ENCODE measurements around the gene PJA1. TPM values are rescaled to one million over a fixed set of nuclear protein-coding genes. Genes with fewer than 3 reads are reported as not detected.

The PJA1 gene
- total and polyA plus RNA-seq, 12 donors = 4.7 to 49.6 (median 23.4) TPM

DNA sequence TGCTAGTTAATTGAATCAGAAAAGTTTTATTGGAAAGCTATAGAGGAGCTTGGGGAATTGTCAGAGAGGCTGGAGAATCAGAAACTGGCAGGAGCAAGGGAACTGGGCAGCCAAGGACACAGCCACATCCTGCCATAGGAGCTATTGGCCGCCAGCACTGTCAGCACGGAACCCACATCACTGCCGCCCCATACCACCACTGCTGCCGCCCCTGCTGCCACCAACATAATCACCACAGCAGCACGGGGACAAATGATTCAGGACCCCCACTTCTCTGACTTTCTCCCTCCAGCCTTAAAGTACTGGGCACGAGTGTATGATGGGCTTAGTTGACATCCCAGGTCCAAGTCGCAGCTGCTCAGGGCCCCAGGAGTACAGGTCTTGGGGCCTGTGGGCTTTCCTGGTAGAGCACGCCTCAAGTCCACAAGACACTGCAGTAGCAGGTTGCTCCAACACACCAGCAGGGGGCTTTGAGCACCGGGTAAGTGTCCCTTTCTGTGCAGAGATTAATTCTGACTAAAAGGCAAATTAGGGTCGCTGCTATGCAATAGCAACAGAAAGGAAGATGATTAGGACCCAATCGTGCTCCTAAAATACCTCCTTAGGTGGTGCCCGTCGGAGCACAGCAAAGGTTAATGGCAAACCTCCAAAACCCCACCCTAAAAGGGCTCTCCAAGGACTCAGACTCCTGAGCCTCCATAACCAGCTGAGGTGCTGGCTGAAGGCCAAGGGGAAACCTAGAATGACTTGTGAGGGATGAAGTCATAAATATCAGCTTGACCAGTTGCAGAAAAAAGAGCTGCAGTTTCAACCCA, 6.9 kb downstream of the PJA1 start:
- no peak overlapping the region for H3K27ac ChIP-seq
- 13 to 53% (median 38%) methylated on average over 3 to 13 of the region's 13 CpGs for WGBS, 4 donors
- DNase-seq = peak; percentile 39 to 83 (median 60)
- no peaks in the 10 kb centered on the region for H3K9me3 ChIP-seq (replicated peaks in 1 of 3)
- H3K27me3 ChIP-seq = peaks cover 13% of the 10 kb centered on the region
- TF ChIP-seq POLR2A (IDR thresholded peaks at IDR 0.05) = no peak
- TF ChIP-seq, protein P1, sequence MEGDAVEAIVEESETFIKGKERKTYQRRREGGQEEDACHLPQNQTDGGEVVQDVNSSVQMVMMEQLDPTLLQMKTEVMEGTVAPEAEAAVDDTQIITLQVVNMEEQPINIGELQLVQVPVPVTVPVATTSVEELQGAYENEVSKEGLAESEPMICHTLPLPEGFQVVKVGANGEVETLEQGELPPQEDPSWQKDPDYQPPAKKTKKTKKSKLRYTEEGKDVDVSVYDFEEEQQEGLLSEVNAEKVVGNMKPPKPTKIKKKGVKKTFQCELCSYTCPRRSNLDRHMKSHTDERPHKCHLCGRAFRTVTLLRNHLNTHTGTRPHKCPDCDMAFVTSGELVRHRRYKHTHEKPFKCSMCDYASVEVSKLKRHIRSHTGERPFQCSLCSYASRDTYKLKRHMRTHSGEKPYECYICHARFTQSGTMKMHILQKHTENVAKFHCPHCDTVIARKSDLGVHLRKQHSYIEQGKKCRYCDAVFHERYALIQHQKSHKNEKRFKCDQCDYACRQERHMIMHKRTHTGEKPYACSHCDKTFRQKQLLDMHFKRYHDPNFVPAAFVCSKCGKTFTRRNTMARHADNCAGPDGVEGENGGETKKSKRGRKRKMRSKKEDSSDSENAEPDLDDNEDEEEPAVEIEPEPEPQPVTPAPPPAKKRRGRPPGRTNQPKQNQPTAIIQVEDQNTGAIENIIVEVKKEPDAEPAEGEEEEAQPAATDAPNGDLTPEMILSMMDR (IDR thresholded peaks at IDR 0.05) = peak in 5 of 6 experiments; percentile 21 to 43 (median 37)
- intact Hi-C loops (cut with DNase I) = no loop called here
- H3K4me3 ChIP-seq = no peak overlapping the region
- H3K36me3 ChIP-seq (replicated peaks in 1 of 2) = no peaks in the 10 kb centered on the region
- H3K4me1 ChIP-seq (replicated peaks in 1 of 2) = no peaks in the 10 kb centered on the region

DNA sequence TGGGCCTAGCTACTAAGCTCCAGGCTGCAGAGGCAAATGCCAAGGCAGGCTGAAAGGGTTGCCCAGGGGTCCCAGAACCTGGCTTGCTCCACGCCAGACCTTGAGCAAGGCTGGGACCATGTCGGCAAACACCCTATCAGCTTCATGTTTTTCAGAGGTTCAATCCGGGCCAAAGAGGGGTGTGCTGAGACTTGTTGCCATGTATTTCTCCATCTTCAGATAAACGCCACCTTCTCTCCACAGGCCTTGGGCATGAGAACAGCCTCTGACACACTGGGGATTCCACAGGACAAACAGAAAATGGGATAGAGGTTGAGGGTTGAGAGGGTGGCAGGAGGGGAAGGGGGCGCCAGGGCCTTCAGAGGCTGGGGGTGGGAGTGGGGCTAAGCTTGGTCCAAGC, 8.6 kb downstream of the PJA1 start:
- intact Hi-C loops (cut with DNase I) = no loop called here
- WGBS, 4 donors = 78 to 92% (median 83%) methylated on average over 5 of the region's 5 CpGs; no CpG with 5 or more reads in 1 of the 4 donors
- Histone ChIP-seq H3K4me1 (replicated peaks in 1 of 2) (no peaks in the 10 kb centered on the region), H3K27me3 (peaks cover 17% of the 10 kb centered on the region), H3K4me3 (no peak overlapping the region), H3K36me3 (replicated peaks in 1 of 2) (no peaks in the 10 kb centered on the region), H3K9me3 (replicated peaks in 1 of 3) (no peaks in the 10 kb centered on the region), H3K27ac (no peak overlapping the region)
- DNase-seq = peak in 1 of 7 donors; percentile 4
- TF ChIP-seq POLR2A (IDR thresholded peaks at IDR 0.05) = no peak
- TF ChIP-seq, protein P1 (IDR thresholded peaks at IDR 0.05) = no peak

DNA sequence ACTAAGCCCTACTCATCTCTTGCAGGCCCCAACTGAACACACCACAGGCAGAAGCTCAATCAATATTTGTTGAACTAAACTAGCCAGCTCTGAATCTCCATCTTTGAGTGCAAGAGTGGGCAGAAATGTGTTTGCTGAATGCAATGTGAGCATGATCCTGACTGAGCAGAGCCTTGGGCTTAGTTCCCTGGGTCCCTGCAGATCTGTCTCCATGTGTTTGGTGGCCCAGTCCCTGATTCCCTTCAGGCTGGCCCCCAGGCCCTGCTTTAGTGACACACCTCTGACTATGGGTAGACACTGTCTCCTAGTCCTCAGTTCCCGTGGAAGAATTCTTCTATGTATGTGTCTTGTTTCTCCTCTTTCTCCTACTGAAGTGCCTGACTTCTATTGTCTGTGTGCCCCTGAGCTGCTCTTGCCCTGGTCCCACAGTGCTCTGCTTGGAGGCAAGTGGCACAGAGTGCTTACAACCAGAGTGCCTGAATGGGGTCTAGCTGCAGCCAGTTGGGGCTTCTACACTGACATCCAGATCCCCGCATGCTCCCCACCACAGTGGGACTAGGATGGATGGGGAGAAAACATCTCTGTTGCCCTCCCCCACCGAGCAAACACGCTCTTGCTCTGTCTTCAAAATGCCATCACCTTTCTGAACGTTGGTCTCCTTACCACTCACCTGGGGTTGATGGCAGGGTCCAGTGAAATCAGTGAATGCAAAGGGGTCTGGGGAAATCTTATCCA, 9.3 kb downstream of the PJA1 start:
- no peak overlapping the region for H3K27ac ChIP-seq
- WGBS, 4 donors = 69 to 100% (median 83%) methylated on average over 4 to 5 of the region's 5 CpGs
- H3K36me3 ChIP-seq (replicated peaks in 1 of 2) = no peaks in the 10 kb centered on the region
- no peak overlapping the region for H3K4me3 ChIP-seq
- TF ChIP-seq, protein P1 (IDR thresholded peaks at IDR 0.05) = no peak
- TF ChIP-seq POLR2A (IDR thresholded peaks at IDR 0.05) = no peak
- H3K9me3 ChIP-seq (replicated peaks in 1 of 3) = no peaks in the 10 kb centered on the region
- no peaks in the 10 kb centered on the region for H3K4me1 ChIP-seq (replicated peaks in 1 of 2)
- peaks cover 20% of the 10 kb centered on the region for H3K27me3 ChIP-seq
- intact Hi-C loops (cut with DNase I) = no loop called here
- DNase-seq = peak in 1 of 7 donors; percentile 4

DNA sequence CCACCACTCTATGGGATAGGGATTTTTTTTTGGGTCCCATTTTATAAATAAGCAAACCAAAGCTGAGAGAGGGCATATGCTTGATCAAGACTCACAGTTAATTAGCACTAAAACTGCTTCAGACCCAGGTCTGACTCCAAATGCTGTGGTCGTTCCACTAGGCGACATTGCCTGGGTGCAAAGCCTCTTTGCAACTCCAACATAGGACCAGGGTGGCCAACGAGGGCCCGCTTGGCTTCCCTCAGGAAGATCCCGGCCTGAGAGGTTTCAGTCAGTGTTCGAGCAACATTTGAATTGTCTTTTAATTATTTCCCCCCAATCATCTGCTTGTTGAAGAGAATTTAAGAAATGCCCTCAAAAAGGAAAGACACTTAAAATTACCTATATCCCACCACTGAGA, 11.2 kb downstream of the PJA1 start:
- Histone ChIP-seq H3K4me3 (no peak overlapping the region), H3K27me3 (peaks cover 20% of the 10 kb centered on the region), H3K36me3 (replicated peaks in 1 of 2) (no peaks in the 10 kb centered on the region), H3K4me1 (replicated peaks in 1 of 2) (no peaks in the 10 kb centered on the region), H3K27ac (no peak overlapping the region), H3K9me3 (replicated peaks in 1 of 3) (no peaks in the 10 kb centered on the region)
- WGBS, 4 donors = 83 to 100% (median 90%) methylated on average over 3 to 6 of the region's 6 CpGs
- no peak for TF ChIP-seq POLR2A (IDR thresholded peaks at IDR 0.05)
- TF ChIP-seq, protein P1 (IDR thresholded peaks at IDR 0.05) = no peak
- intact Hi-C loops (cut with DNase I) = no loop called here
- DNase-seq = peak in 1 of 7 donors; percentile 1
